ENCODE data around the gene FAM76B. TPM values are rescaled to one million over a fixed set of nuclear protein-coding genes. Genes with fewer than 3 reads are reported as not detected.

The FAM76B gene
- total RNA-seq, 1 donor from 2014 or later = 50.9 TPM

GRCh38 chr11:95791709-95792033, 2.1 kb upstream of the FAM76B start:
- no peak for DNase-seq

GRCh38 chr11:95790933-95791708, 1.5 kb upstream of the FAM76B start:
- peak; percentile 85 for DNase-seq

GRCh38 chr11:95790123-95790932, 746 bp upstream of the FAM76B start, which contains the start of gene CEP57:
Gene CEP57, plus strand, starts transcription at chr11:95790498. Its CDS starts 201 bp downstream, at chr11:95790699.
- DNase-seq = peak; percentile 99

- DNase-seq = peak; percentile 69
Observed at GRCh38 chr11:95788921-95789505, 569 bp downstream of the FAM76B start.

- DNase-seq = no peak
Observed at GRCh38 chr11:95780544-95780943, 9.0 kb downstream of the FAM76B start.

GRCh38 chr11:95778699-95779098, 10.9 kb downstream of the FAM76B start:
- no peak for DNase-seq

GRCh38 chr11:95776859-95777258, 12.7 kb downstream of the FAM76B start:
- no peak for DNase-seq

GRCh38 chr11:95768521-95768920, 21.1 kb downstream of the FAM76B start:
- DNase-seq = no peak

GRCh38 chr11:95767498-95767897, 22.1 kb downstream of the FAM76B start:
- DNase-seq = no peak

- no peak for DNase-seq
Observed at GRCh38 chr11:95766701-95767100, 22.9 kb downstream of the FAM76B start.

GRCh38 chr11:95764267-95764898, 25.2 kb downstream of the FAM76B start:
- DNase-seq = peak; percentile 86

- no peak for DNase-seq
Observed at GRCh38 chr11:95762534-95762933, 27.0 kb downstream of the FAM76B start.

GRCh38 chr11:95760941-95761340, 28.6 kb downstream of the FAM76B start:
- DNase-seq = peak; percentile 46

GRCh38 chr11:95751515-95751914, 38.1 kb downstream of the FAM76B start:
- no peak for DNase-seq

GRCh38 chr11:95750101-95750500, 39.5 kb downstream of the FAM76B start:
- no peak for DNase-seq

- no peak for DNase-seq
Observed at GRCh38 chr11:95739108-95739938, 50.3 kb downstream of the FAM76B start.

GRCh38 chr11:95736809-95737208, 52.8 kb downstream of the FAM76B start:
- no peak for DNase-seq

- peak; percentile 69 for DNase-seq
Observed at GRCh38 chr11:95736355-95736754, 53.2 kb downstream of the FAM76B start.

GRCh38 chr11:95734009-95734572, 55.5 kb downstream of the FAM76B start:
- peak; percentile 22 for DNase-seq

GRCh38 chr11:95732930-95733602, 56.5 kb downstream of the FAM76B start:
- DNase-seq = no peak

- no peak for DNase-seq
Observed at GRCh38 chr11:95729462-95729861, 60.1 kb downstream of the FAM76B start.

Measured in tongue (tissue), 2 donors.